GM19438 (cell line): Measurements from ENCODE around the gene SUSD1.
A peak's percentile ranks its signal among the peaks of the same experiment; 100 is the strongest.

Source experiments
- ATAC-seq: cut with Tn5 transposase; IDR thresholded peaks from one replicate; pipeline ENCODE4 v1.9.1; 2021; ENCODE audit warnings: low read depth; ENCODE audit not compliant: unreplicated experiment

Gene SUSD1

GRCh38 chr9:112021742-112022141 lies 153.4 kb downstream of the SUSD1 start:
- no peak for ATAC-seq

GRCh38 chr9:112020680-112021596 lies 154.2 kb downstream of the SUSD1 start:
- ATAC-seq: peak; percentile 84

GRCh38 chr9:112017878-112018277 lies 157.2 kb downstream of the SUSD1 start:
- no peak for ATAC-seq

GRCh38 chr9:112015736-112016135 lies 159.4 kb downstream of the SUSD1 start:
- no peak for ATAC-seq

GRCh38 chr9:112015149-112015548 lies 159.9 kb downstream of the SUSD1 start:
- ATAC-seq: no peak

GRCh38 chr9:112013266-112013665 lies 161.8 kb downstream of the SUSD1 start:
- no peak for ATAC-seq

- peak; percentile 81 for ATAC-seq
Measured at GRCh38 chr9:112012026-112012902, 162.8 kb downstream of the SUSD1 start.

GRCh38 chr9:112011051-112011620 lies 164.0 kb downstream of the SUSD1 start:
- no peak for ATAC-seq

GRCh38 chr9:112010537-112010936 lies 164.6 kb downstream of the SUSD1 start:
- no peak for ATAC-seq

- ATAC-seq: no peak
Measured at GRCh38 chr9:112009656-112010055, 165.4 kb downstream of the SUSD1 start.

GRCh38 chr9:112007575-112008240 lies 167.4 kb downstream of the SUSD1 start:
- ATAC-seq: no peak

- ATAC-seq: no peak
Measured at GRCh38 chr9:112006361-112007020, 168.6 kb downstream of the SUSD1 start.

- ATAC-seq: no peak
Measured at GRCh38 chr9:112005939-112006338, 169.2 kb downstream of the SUSD1 start.

GRCh38 chr9:112003538-112003937 lies 171.6 kb downstream of the SUSD1 start:
- ATAC-seq: no peak

GRCh38 chr9:112002847-112003457 lies 172.1 kb downstream of the SUSD1 start:
- no peak for ATAC-seq

GRCh38 chr9:112002131-112002846 lies 172.8 kb downstream of the SUSD1 start:
- no peak for ATAC-seq

GRCh38 chr9:112000743-112001142 lies 174.4 kb downstream of the SUSD1 start:
- no peak for ATAC-seq

GRCh38 chr9:111999319-111999718 lies 175.8 kb downstream of the SUSD1 start:
- ATAC-seq: no peak

GRCh38 chr9:111997831-111998230 lies 177.3 kb downstream of the SUSD1 start:
- no peak for ATAC-seq
